ENCODE measurements around the gene KPNA6. TPM values are rescaled to one million over a fixed set of nuclear protein-coding genes. Genes with fewer than 3 reads are reported as not detected.
A peak's percentile ranks its signal among the peaks of the same experiment; 100 is the strongest.

The KPNA6 gene
- polyA plus RNA-seq, 1 of the 3 experiments (the other 2 are of a cell fraction) = 13.1 TPM

- peaks cover 98% of the 10 kb centered on the region for H3K79me2 ChIP-seq (ENCODE audit: insufficient read depth)
- no peaks in the 10 kb centered on the region for H3K9me3 ChIP-seq
- H3K4me3 ChIP-seq (ENCODE audit: low read depth in 2 of 2, low read length in 1 of 2) = no peak overlapping the region
- ChIA-PET POLR2A (no interaction called here), CTCF (interaction anchor here (0.7 to 2.7 kb wide), 2 partner anchors 16 to 27 kb away, joined by 3 to 10 read pairs; partner anchors contain the start of gene KPNA6)
- H3K9ac ChIP-seq = no peak overlapping the region
- peaks cover 6 to 8% of the 10 kb centered on the region in 2 experiments; a peak in 2 of 4 replicates for H3K4me1 ChIP-seq (ENCODE audit: control insufficient read depth in 1 of 2, insufficient read depth in 2 of 2, low read depth in 1 of 2, low read length in 1 of 2)
- no peak overlapping the region; a peak in 1 of 4 replicates for H3K27ac ChIP-seq (ENCODE audit: low read depth in 2 of 2, low read length in 1 of 2)
- H3K36me3 ChIP-seq (replicated peaks in 1 of 2; ENCODE audit: control insufficient read depth in 1 of 2, insufficient read depth in 2 of 2, low read length in 1 of 2) = no peaks in the 10 kb centered on the region
- no peak overlapping the region for H2AFZ ChIP-seq (ENCODE audit: low read depth)
- no peaks in the 10 kb centered on the region for H3K27me3 ChIP-seq (ENCODE audit: insufficient read depth)
- TF ChIP-seq MXI1 (IDR thresholded peaks at IDR 0.05; ENCODE audit: low read depth, low read length) (0 out of 2 replicates have a peak, but pooled peaks have one; percentile 45), EP300 (IDR thresholded peaks at IDR 0.05; ENCODE audit: borderline replicate concordance in 1 of 2, low read depth in 1 of 2, low read length in 1 of 2) (peak in 1 of 2 experiments; percentile 6; a peak in 1 of 4 replicates), RFX5 (IDR thresholded peaks at IDR 0.05; ENCODE audit: low read length) (no peak), GATA2 (CRISPR knock-in tag; IDR thresholded peaks at IDR 0.05) (peak; percentile 44; the same call in 1 of the 2 replicates), RXRA (IDR thresholded peaks at IDR 0.05; ENCODE audit: borderline replicate concordance, low read depth) (no peak), ZBTB33 (IDR thresholded peaks at IDR 0.05; ENCODE audit: borderline replicate concordance, low read depth) (no peak), USF2 (IDR thresholded peaks at IDR 0.05; ENCODE audit: borderline replicate concordance, low read depth, low read length) (no peak)
- no peak overlapping the region for H3K4me2 ChIP-seq
- WGBS (ENCODE audit: low lambda C conversion rate) = 63% methylated on average over 8 of the region's 8 CpGs
- peaks cover 5% of the 10 kb centered on the region for H3F3A ChIP-seq (replicated peaks; ENCODE audit: insufficient read depth)
- no peaks in the 10 kb centered on the region for H3K9me2 ChIP-seq
- DNase-seq = peak; percentile 76
- H4K20me1 ChIP-seq (ENCODE audit: insufficient read depth) = peaks cover 61% of the 10 kb centered on the region
Measured at GRCh38 chr1:32125313-32125712, 17.5 kb downstream of the KPNA6 start.

- H3K9me3 ChIP-seq = no peaks in the 10 kb centered on the region
- no peak overlapping the region for H3K4me2 ChIP-seq
- ChIA-PET CTCF (interaction anchor here (2.0 to 2.1 kb wide), 2 partner anchors 15 to 18 kb away, joined by 7 to 11 read pairs; no protein-coding TSS in a partner anchor), POLR2A (no interaction called here)
- no peaks in the 10 kb centered on the region for H3K36me3 ChIP-seq (replicated peaks in 1 of 2; ENCODE audit: control insufficient read depth in 1 of 2, insufficient read depth in 2 of 2, low read length in 1 of 2)
- H3K27me3 ChIP-seq (ENCODE audit: insufficient read depth) = no peaks in the 10 kb centered on the region
- no peaks in the 10 kb centered on the region for H3K9me2 ChIP-seq
- no peak overlapping the region for H2AFZ ChIP-seq (ENCODE audit: low read depth)
- TF ChIP-seq USF2 (IDR thresholded peaks at IDR 0.05; ENCODE audit: borderline replicate concordance, low read depth, low read length) = no peak
- no peak for TF ChIP-seq TAF1 (IDR thresholded peaks at IDR 0.05; ENCODE audit: borderline replicate concordance, low read depth, low read length)
- no peak for TF ChIP-seq SIN3A (IDR thresholded peaks at IDR 0.05; ENCODE audit: borderline replicate concordance, low read depth, low read length)
- no peak for TF ChIP-seq MAX (IDR thresholded peaks at IDR 0.05; ENCODE audit: low read depth)
- TF ChIP-seq RFX5 (IDR thresholded peaks at IDR 0.05; ENCODE audit: low read length) = no peak
- TF ChIP-seq NRF1 (IDR thresholded peaks at IDR 0.05; ENCODE audit: low read depth, low read length) = no peak
- no peak for TF ChIP-seq NFIC (IDR thresholded peaks at IDR 0.05; ENCODE audit: borderline replicate concordance)
- H3K27ac ChIP-seq (ENCODE audit: low read depth in 2 of 2, low read length in 1 of 2) = no peak overlapping the region
- 99% methylated on average over 3 of the region's 3 CpGs for WGBS (ENCODE audit: low lambda C conversion rate)
- no peak overlapping the region for H3K4me3 ChIP-seq (ENCODE audit: low read depth in 2 of 2, low read length in 1 of 2)
- H3K9ac ChIP-seq = no peak overlapping the region
- peaks cover 0 to 6% of the 10 kb centered on the region in 2 experiments; a peak in 1 of 4 replicates for H3K4me1 ChIP-seq (ENCODE audit: control insufficient read depth in 1 of 2, insufficient read depth in 2 of 2, low read depth in 1 of 2, low read length in 1 of 2)
- peaks cover 51% of the 10 kb centered on the region for H4K20me1 ChIP-seq (ENCODE audit: insufficient read depth)
- peaks cover 5% of the 10 kb centered on the region for H3F3A ChIP-seq (replicated peaks; ENCODE audit: insufficient read depth)
- peaks cover 94% of the 10 kb centered on the region for H3K79me2 ChIP-seq (ENCODE audit: insufficient read depth)
- no peak for DNase-seq
Measured at GRCh38 chr1:32126770-32127169, 18.9 kb downstream of the KPNA6 start.
